Mammary epithelial cell (primary cell): ENCODE data around the gene LYRM2.

ENCODE experiments used
- CTCF ChIP-seq, 2 donors: IDR thresholded peaks in 1 of 2; conservative IDR thresholded peaks in 1 of 2; 2 replicates each; pipeline ENCODE4 v1.5.1; 2011 to 2012; ENCODE audit warnings: inconsistent platforms in 2 of 2, low read length in 2 of 2, mild to moderate bottlenecking in 2 of 2, control low read depth in 1 of 2, low read depth in 1 of 2; ENCODE audit not compliant: insufficient read depth in 1 of 2; ENCODE audit errors: extremely low read depth in 1 of 2
- EZH2 ChIP-seq: IDR thresholded peaks from 2 replicates; pipeline ENCODE4 v1.6.1; 2012; ENCODE audit warnings: low read length, inconsistent platforms, borderline replicate concordance

DNA sequence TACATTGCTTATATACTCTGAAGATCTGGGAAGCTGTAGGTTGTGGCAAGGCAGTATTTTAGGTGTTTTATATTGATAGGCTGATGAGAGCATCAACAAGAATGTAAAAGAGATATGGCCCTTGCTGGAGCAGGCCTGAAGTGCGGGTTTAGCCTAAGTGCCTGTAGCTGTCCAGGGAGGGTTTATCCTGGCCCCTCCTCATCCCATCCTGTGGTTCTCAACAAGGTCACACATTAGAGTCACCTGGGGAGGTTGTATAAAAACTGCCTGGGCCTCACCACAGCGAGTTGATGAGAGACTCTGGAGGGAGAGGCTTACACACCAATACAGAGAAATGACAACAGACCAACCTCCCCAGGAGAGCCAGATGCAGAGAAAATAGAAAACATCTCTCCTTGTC lies 48.4 kb downstream of the LYRM2 start:
- no peak for TF ChIP-seq CTCF (conservative IDR thresholded peaks at IDR 0.05 in 1 of 2, IDR thresholded peaks at IDR 0.05 in 1 of 2; ENCODE audit: extremely low read depth in 1 of 2, insufficient read depth in 1 of 2, low read depth in 1 of 2, low read length in 2 of 2)
- TF ChIP-seq EZH2, result no peak
